ENCODE data around the gene KRT85. TPM values are rescaled to one million over a fixed set of nuclear protein-coding genes. Genes with fewer than 3 reads are reported as not detected.

The KRT85 gene
- total and polyA plus RNA-seq, 2 donors (not counting 3 experiments of a cell fraction or from before 2014, with no cell fraction given): not detected

DNA sequence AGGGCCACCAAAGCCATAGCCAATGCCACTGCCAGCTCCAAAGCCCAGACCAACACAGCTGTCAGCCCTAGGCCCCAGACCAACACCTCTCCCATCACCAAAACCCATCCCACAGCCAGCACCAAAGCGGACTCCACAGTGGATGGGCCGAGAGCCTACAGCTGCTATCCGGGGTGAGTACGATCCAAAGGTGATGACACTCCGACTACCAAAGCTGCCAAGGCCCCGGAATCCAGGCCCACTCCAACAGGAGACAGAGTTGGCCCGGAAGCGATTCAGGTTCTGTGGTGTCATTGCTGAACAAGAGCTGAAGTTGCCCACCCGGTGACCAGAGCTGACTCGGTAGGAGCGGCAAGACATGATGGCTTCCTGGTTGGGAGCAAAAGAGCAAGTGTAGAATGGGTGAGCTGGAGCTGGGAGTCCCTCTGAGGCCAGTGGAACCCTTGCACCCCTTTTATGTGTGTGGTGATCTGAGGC, 18.0 kb upstream of the KRT85 start, which contains the start of gene KRT84:
KRT84 (minus strand) TSS at position 427 of the 477 bp plus-strand sequence; CDS start at position 360, 67 bp downstream.
- BruUV-seq (replicated peaks): no TSS peak
- Histone ChIP-seq H3K27me3 (ENCODE audit: control insufficient read depth in 2 of 2, insufficient read depth in 2 of 2, low read length in 2 of 2) (peaks cover 2 to 13% of the 10 kb centered on the region in 2 experiments), H3K4me2 (ENCODE audit: insufficient read depth, low read length) (no peak within 1 kb of the TSS)

More for the DNA sequence above, 18.0 kb upstream of the KRT85 start, which contains the start of gene KRT84:
- TF ChIP-seq EZH2 (IDR thresholded peaks at IDR 0.05; ENCODE audit: borderline replicate concordance, low read depth, low read length, severe bottlenecking): no peak
- TF ChIP-seq POLR2A (IDR thresholded peaks at IDR 0.05; ENCODE audit: low read depth, low read length): no peak
- no peak for TF ChIP-seq CTCF (IDR thresholded peaks at IDR 0.05; ENCODE audit: extremely low read depth in 1 of 2, insufficient read depth in 1 of 2, low read depth in 1 of 2, low read length in 2 of 2)
- no peak for TF ChIP-seq MAX (IDR thresholded peaks at IDR 0.05; ENCODE audit: insufficient read depth, insufficient read length)
- Histone ChIP-seq H3K4me1 (ENCODE audit: control insufficient read depth, extremely low read depth, insufficient read depth, low read length) (no peaks in the 10 kb centered on the region), H3K36me3 (ENCODE audit: control insufficient read depth in 2 of 2, extremely low read depth in 1 of 2, insufficient read depth in 2 of 2, low read length in 2 of 2) (no peaks in the 10 kb centered on the region), H3K79me2 (ENCODE audit: control insufficient read depth, insufficient read depth, low read length) (no peaks in the 10 kb centered on the region), H3K9me3 (replicated peaks; ENCODE audit: control insufficient read depth, insufficient read depth, low read length) (no peaks in the 10 kb centered on the region), H3K9me1 (replicated peaks; ENCODE audit: control insufficient read depth, extremely low read depth, insufficient read depth, low read length) (no peaks in the 10 kb centered on the region), H3K9ac (replicated peaks; ENCODE audit: extremely low read depth, insufficient read depth, low read length) (no peak within 1 kb of the TSS), H3K4me3 (replicated peaks in 1 of 3; ENCODE audit: insufficient read depth in 1 of 3, low read depth in 1 of 3, low read length in 3 of 3) (no peak within 1 kb of the TSS), H2AFZ (ENCODE audit: low read depth, low read length) (no peak within 1 kb of the TSS), H4K20me1 (replicated peaks; ENCODE audit: control insufficient read depth, extremely low read depth, insufficient read depth, low read length) (no peaks in the 10 kb centered on the region), H3K27ac (ENCODE audit: insufficient read depth, low read depth, low read length) (no peak within 1 kb of the TSS)
- intact Hi-C loops (cut with micrococcal nuclease): no loop called here
- CTCF ChIA-PET: interaction anchor here (1.4 to 3.7 kb wide), 5 partner anchors 12 to 495 kb away, joined by 4 to 16 read pairs (median 7); no protein-coding TSS in a partner anchor
- dilution Hi-C loops (cut with MboI; ENCODE audit: extremely low pct_ligation_motif_present, low sequenced_read_pairs): no loop called here
- POLR2A ChIA-PET: no interaction called here
- DNase-seq (ENCODE audit: low read depth, low spot score) (no peak), FAIRE-seq (no peak)

Data from endothelial cell of umbilical vein (primary cell).